GM18868 (cell line): ENCODE measurements around the gene PDE7B.
"Not testable (repeated sequence)": the region's sequence is repeated elsewhere in the genome, so short reads cannot be mapped to it uniquely, and the experiment has no call there.

Experiments used
- ATAC-seq: cut with Tn5 transposase; IDR thresholded peaks from one replicate; pipeline ENCODE4 v1.9.1; 2021; ENCODE audit warnings: mild to moderate bottlenecking, moderate library complexity; ENCODE audit not compliant: unreplicated experiment

PDE7B gene

GRCh38 chr6:136137739-136138402 is 286.4 kb downstream of the PDE7B start:
- no peak for ATAC-seq

DNA sequence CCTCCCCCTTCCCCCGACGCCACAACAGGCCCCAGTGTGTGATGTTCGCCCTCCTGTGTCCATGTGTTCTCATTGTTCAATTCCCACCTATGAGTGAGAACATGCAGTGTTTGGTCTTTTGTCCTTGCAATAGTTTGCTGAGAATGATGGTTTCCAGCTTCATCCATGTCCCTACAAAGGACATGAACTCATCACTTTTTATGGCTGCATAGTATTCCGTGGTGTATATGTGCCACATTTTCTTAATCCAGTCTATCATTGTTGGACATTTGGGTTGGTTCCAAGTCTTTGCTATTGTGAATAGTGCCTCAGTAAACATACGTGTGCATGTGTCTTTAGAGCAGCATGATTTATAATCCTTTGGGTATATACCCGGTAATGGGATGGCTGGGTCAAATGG is 287.6 kb downstream of the PDE7B start:
- not testable (repeated sequence) for ATAC-seq

GRCh38 chr6:136144251-136145023 is 292.9 kb downstream of the PDE7B start:
- ATAC-seq: no peak

GRCh38 chr6:136146130-136146529 is 294.6 kb downstream of the PDE7B start:
- no peak for ATAC-seq

DNA sequence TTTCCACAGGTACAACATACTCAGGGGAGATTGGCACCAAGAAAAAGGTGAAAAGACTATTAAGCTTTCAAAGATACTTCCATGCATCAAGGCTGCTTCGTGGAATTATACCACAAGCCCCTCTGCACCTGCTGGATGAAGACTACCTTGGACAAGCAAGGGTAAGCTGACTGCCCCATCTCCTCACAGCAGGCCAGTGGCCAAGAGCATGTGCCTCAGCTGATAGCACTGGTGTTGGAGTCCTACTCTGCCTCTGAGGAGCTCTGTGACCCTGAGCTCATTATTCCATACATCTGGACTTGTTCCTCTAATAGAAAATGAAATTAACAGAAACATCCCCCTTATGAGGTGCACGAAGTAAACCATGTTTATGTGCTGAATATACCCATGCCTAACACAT is 295.8 kb downstream of the PDE7B start:
- ATAC-seq: no peak

GRCh38 chr6:136148051-136148450 is 296.6 kb downstream of the PDE7B start:
- ATAC-seq: no peak

- ATAC-seq: no peak
Measured at GRCh38 chr6:136148523-136148922, 297.0 kb downstream of the PDE7B start.

DNA sequence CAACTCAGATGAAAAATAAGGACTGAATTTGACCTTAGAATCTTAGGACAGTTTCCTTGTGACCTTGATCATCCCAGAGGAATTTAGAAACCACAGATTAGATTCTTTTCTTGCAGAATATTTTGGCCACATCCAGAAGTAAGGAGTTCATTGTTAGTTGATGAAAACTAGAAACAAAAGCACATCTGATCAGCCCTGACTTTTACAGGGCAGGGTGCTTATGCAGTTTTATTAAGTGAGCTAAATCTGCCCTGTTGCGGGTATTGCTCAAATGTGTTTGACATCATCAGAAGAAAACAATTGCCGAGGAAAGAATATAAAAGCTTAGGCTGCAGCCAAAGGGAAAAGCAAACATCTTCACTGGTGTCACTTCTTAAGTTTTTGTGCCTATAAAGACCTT is 297.8 kb downstream of the PDE7B start:
- no peak for ATAC-seq

DNA sequence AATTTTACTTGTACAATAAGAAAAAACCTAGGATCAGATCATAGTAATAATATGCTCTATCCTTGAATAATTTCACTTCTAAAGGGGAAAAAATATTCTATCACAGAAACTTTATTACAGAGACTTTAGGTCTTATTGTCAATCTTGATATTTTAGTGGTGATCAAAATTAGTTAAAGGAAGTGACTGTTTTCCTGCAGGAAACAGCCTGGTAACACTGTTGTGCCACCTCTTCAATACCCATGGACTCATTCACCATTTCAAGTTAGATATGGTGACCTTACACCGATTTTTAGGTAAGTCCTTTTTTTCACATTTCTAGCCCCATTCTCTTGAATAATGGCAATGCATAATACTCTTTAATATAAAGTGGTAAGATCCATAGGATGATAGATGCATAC is 299.5 kb downstream of the PDE7B start:
- ATAC-seq: no peak

DNA sequence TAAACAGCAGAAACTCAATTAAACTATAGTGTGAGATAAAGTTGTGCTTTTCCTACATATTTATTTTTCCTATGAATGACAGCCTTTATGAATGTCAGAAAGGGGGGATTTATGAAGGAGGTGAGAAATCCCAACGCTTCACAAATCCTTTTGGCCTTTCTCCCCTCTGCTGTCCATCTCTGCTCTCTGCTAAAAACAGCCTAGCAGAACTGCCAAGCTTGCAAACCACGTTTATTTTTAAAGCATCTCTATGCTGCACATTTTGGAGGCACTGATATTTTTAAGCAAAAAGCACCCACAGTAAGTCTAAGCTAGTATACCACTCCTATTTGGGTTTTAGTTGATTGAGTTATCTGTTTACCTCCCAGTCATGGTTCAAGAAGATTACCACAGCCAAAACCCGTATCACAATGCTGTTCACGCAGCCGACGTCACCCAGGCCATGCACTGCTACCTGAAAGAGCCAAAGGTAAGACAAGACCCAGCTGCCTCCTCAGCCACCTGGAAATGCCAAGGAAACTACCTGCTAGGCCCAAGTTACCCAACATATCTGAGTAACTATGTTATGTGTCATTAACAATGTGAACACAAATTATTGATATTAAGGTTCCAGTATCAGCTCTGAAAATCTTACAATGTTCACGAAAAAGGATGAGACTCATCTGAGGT is 302.3 kb downstream of the PDE7B start:
- no peak for ATAC-seq

GRCh38 chr6:136155191-136155590 is 303.7 kb downstream of the PDE7B start:
- no peak for ATAC-seq

DNA sequence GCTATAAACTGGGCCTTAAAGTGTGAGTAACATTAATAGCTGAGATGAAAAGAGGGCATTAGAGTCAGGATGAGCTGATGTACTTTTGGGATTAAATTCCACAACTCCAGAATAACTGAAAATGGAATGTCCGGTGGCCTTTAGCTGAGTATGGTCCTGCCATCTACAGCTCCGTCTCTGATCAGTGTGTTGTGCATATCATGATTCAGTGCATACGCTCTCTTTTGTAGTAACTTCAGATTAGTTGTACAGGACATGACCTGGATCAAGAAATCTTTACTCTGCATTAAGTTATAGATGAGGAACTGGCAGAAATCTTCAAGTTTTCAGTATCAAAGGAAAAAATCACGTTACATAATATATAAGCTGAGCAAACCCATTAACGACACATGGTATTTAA is 306.2 kb downstream of the PDE7B start:
- ATAC-seq: no peak

DNA sequence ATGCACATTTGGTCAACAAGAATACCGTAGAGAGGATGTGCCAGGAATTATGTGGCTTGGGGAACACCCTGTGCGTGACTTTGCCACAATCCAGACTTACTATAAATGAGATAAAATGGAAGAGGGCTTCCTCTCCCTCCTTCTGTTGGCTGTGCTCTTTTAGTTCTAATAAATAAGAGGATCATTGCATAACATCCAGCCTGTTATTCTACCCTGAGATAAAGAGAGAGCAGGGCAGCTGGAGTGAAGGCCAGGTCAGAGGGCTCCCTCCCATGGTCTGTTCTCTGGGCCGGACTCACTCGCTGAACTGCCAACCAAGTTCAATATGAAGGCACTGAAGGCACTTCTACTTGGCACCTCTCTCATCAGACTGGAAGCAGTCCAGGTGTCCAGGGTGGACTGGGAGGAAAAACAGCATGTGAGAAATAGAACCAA is 306.9 kb downstream of the PDE7B start:
- ATAC-seq: no peak

- ATAC-seq: no peak
Measured at GRCh38 chr6:136158971-136159370, 307.5 kb downstream of the PDE7B start.

- ATAC-seq: no peak
Measured at GRCh38 chr6:136160250-136160649, 308.7 kb downstream of the PDE7B start.

- no peak for ATAC-seq
Measured at GRCh38 chr6:136161950-136162349, 310.4 kb downstream of the PDE7B start.

- ATAC-seq: no peak
Measured at GRCh38 chr6:136163260-136163659, 311.8 kb downstream of the PDE7B start.

DNA sequence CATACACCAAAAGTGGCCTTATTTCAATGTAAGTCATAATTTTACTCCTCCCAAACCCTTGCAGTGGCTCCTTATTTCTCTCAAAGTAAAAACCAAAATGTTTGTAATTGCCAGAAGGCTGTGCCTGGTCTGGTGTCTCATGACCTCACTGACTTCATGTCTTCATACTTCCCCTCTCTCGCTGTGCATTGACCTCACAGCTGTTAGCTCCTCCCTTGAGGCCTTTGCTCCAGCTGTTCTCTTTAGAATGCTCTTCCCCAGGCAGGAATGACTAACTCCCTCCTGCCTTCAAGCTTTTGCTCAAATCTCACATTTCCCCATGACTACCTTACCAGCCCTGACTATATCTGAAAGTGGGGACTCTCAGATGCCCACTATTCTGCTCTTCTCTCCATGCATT is 315.3 kb downstream of the PDE7B start:
- no peak for ATAC-seq

GRCh38 chr6:136169394-136170148 is 318.1 kb downstream of the PDE7B start:
- no peak for ATAC-seq

GRCh38 chr6:136171231-136171630 is 319.7 kb downstream of the PDE7B start:
- ATAC-seq: no peak
